ENCODE results near the gene VPS35.

GRCh38 chr16:46688101-46688653 lies 801 bp downstream of the VPS35 start:
- TF ChIP-seq CTCF (CRISPR knock-in tag; IDR thresholded peaks at IDR 0.05), result no peak
- TF ChIP-seq ARNT2 (CRISPR knock-in tag; IDR thresholded peaks at IDR 0.05; ENCODE audit: low read depth), result no peak
- TF ChIP-seq JUND (CRISPR knock-in tag; IDR thresholded peaks at IDR 0.05), result no peak
- TF ChIP-seq ZNF629 (CRISPR knock-in tag; conservative IDR thresholded peaks at IDR 0.05), result no peak
- TF ChIP-seq BRF2 (CRISPR knock-in tag; IDR thresholded peaks at IDR 0.05), result no peak
- TF ChIP-seq RFX5 (IDR thresholded peaks at IDR 0.05; ENCODE audit: low read depth, low read length), result no peak
- TF ChIP-seq CENPBD1 (CRISPR knock-in tag; IDR thresholded peaks at IDR 0.05; ENCODE audit: borderline replicate concordance, low read depth), result no peak
- TF ChIP-seq RAD21 (CRISPR knock-in tag; IDR thresholded peaks at IDR 0.05), result no peak
